Type B pancreatic cell (in vitro differentiated cells): ENCODE measurements around the gene PPM1L. TPM values are rescaled to one million over a fixed set of nuclear protein-coding genes. Genes with fewer than 3 reads are reported as not detected.

ENCODE experiments used
- DNase-seq: peaks from one replicate; pipeline ENCODE4 v3.0.0; 2021; ENCODE audit warnings: mixed read lengths; ENCODE audit not compliant: unreplicated experiment; ENCODE audit errors: extremely low spot score
- H3K27ac Mint-ChIP-seq: 2 replicates; pipeline ENCODE4 v1.8.0; 2021; ENCODE audit warnings: mild to moderate bottlenecking, mixed read lengths
- H3K27me3 Mint-ChIP-seq: 2 replicates; pipeline ENCODE4 v1.8.0; 2021; ENCODE audit warnings: mixed read lengths
- H3K36me3 Mint-ChIP-seq: 2 replicates; pipeline ENCODE4 v1.8.0; 2021; ENCODE audit warnings: mixed read lengths
- H3K4me1 Mint-ChIP-seq: one replicate; pipeline ENCODE4 v1.8.0; 2021; ENCODE audit warnings: mixed read lengths; ENCODE audit not compliant: unreplicated experiment
- H3K4me3 Mint-ChIP-seq: 2 replicates; pipeline ENCODE4 v1.8.0; 2021; ENCODE audit warnings: mild to moderate bottlenecking, mixed read lengths
- H3K9me3 Mint-ChIP-seq: 2 replicates; pipeline ENCODE4 v1.8.0; 2021; ENCODE audit warnings: mixed read lengths
- CTCF ChIP-seq: fragments of 200-600 bp; sonication (generic); conservative IDR thresholded peaks from 2 replicates; pipeline ENCODE4 v1.5.0; 2021; ENCODE audit warnings: antibody characterized with exemption, mild to moderate bottlenecking
- total RNA-seq: library from RNA; stranded (reverse); gene quantifications from 2 replicates; pipeline ENCODE4 v1.2.1, GENCODE V29; 2021; ENCODE audit warnings: low replicate concordance

Gene PPM1L
- total RNA-seq, 1 donor from 2014 or later, result 29.4 TPM

GRCh38 chr3:160778480-160778879 lies 22.4 kb downstream of the PPM1L start:
- TF ChIP-seq CTCF, result no peak
- H3K9me3 Mint-ChIP-seq, result no peaks in the 10 kb centered on the region
- H3K4me3 Mint-ChIP-seq, result no peak overlapping the region
- H3K27me3 Mint-ChIP-seq, result no peaks in the 10 kb centered on the region
- peaks cover 12% of the 10 kb centered on the region for H3K4me1 Mint-ChIP-seq
- H3K27ac Mint-ChIP-seq, result no peak overlapping the region
- no peak for DNase-seq
- no peaks in the 10 kb centered on the region for H3K36me3 Mint-ChIP-seq

- Mint-ChIP-seq H3K4me1 (peaks cover 12% of the 10 kb centered on the region), H3K27me3 (no peaks in the 10 kb centered on the region), H3K9me3 (no peaks in the 10 kb centered on the region), H3K4me3 (no peak overlapping the region), H3K36me3 (no peaks in the 10 kb centered on the region), H3K27ac (no peak overlapping the region)
- no peak for DNase-seq
- no peak for TF ChIP-seq CTCF
Observed at GRCh38 chr3:160779040-160779439, 23.0 kb downstream of the PPM1L start.

- no peak for TF ChIP-seq CTCF
- Mint-ChIP-seq H3K4me1 (peaks cover 19% of the 10 kb centered on the region), H3K27ac (no peak overlapping the region), H3K36me3 (no peaks in the 10 kb centered on the region), H3K4me3 (no peak overlapping the region), H3K9me3 (no peaks in the 10 kb centered on the region), H3K27me3 (no peaks in the 10 kb centered on the region)
- no peak for DNase-seq
Observed at GRCh38 chr3:160780245-160780644, 24.2 kb downstream of the PPM1L start.

GRCh38 chr3:160781402-160781801 lies 25.4 kb downstream of the PPM1L start:
- Mint-ChIP-seq H3K36me3 (no peaks in the 10 kb centered on the region), H3K9me3 (no peaks in the 10 kb centered on the region), H3K4me3 (no peak overlapping the region), H3K27me3 (no peaks in the 10 kb centered on the region), H3K27ac (no peak overlapping the region), H3K4me1 (peaks cover 19% of the 10 kb centered on the region)
- no peak for DNase-seq
- TF ChIP-seq CTCF, result no peak

- DNase-seq, result no peak
- Mint-ChIP-seq H3K27me3 (no peaks in the 10 kb centered on the region), H3K27ac (no peak overlapping the region), H3K36me3 (peaks cover 3% of the 10 kb centered on the region), H3K4me1 (peaks cover 19% of the 10 kb centered on the region), H3K9me3 (peaks cover 3% of the 10 kb centered on the region), H3K4me3 (no peak overlapping the region)
- no peak for TF ChIP-seq CTCF
Observed at GRCh38 chr3:160781863-160782262, 25.8 kb downstream of the PPM1L start.

- TF ChIP-seq CTCF, result no peak
- H3K27me3 Mint-ChIP-seq, result no peaks in the 10 kb centered on the region
- peak overlapping the region; percentile 94 for H3K27ac Mint-ChIP-seq
Observed at GRCh38 chr3:160784853-160785252, 28.8 kb downstream of the PPM1L start.

More at GRCh38 chr3:160784853-160785252, 28.8 kb downstream of the PPM1L start:
- H3K36me3 Mint-ChIP-seq, result peaks cover 4% of the 10 kb centered on the region
- H3K4me1 Mint-ChIP-seq, result peaks cover 14% of the 10 kb centered on the region
- H3K4me3 Mint-ChIP-seq, result peak overlapping the region; percentile 54
- no peak for DNase-seq
- peaks cover 5% of the 10 kb centered on the region for H3K9me3 Mint-ChIP-seq
